Upper lobe of left lung (tissue), 6 donors: Measurements from ENCODE around the gene ATF7. TPM values are rescaled to one million over a fixed set of nuclear protein-coding genes. Genes with fewer than 3 reads are reported as not detected.
A peak's percentile ranks its signal among the peaks of the same experiment; 100 is the strongest.

Experiments used
- ATAC-seq, 2 donors: fragments of 200-7000 bp; cut with Tn5 transposase; one replicate each; pipeline ENCODE4 v1.9.1; 2022; ENCODE audit warnings: mild to moderate bottlenecking in 2 of 2, moderate library complexity in 2 of 2; ENCODE audit not compliant: low FRiP score in 2 of 2
- DNase-seq, 2 donors: peaks; one replicate each; pipeline ENCODE4 v3.0.0-alpha.2; 2019 to 2020
- H3K27ac ChIP-seq, 4 donors: fragments of 200-600 bp; sonication (generic); one replicate each; pipeline ENCODE4 v1.5.1; 2016 to 2019
- H3K27me3 ChIP-seq, 4 donors: fragments of 200-600 bp; sonication (generic); one replicate each; pipeline ENCODE4 v1.5.1; 2017 to 2019
- H3K36me3 ChIP-seq, 4 donors: fragments of 200-600 bp; sonication (generic); one replicate each; pipeline ENCODE4 v1.5.1; 2016 to 2019
- H3K4me1 ChIP-seq, 4 donors: fragments of 200-600 bp; sonication (generic); one replicate each; pipeline ENCODE4 v1.5.1; 2018 to 2019
- H3K4me3 ChIP-seq, 4 donors: fragments of 200-600 bp; sonication (generic); one replicate each; pipeline ENCODE4 v1.5.1; 2017 to 2019; ENCODE audit warnings: mild to moderate bottlenecking in 2 of 4, moderate library complexity in 1 of 4
- H3K9me3 ChIP-seq, 4 donors: fragments of 200-600 bp; sonication (generic); one replicate each; pipeline ENCODE4 v1.5.1; 2018 to 2019
- EP300 ChIP-seq, 4 donors: sonication (generic); formaldehyde crosslinking; IDR thresholded peaks; one replicate each; pipeline ENCODE4 v1.5.1; 2017; ENCODE audit warnings: antibody characterized with exemption in 4 of 4, control low read depth in 2 of 4
- POLR2A ChIP-seq, 4 donors: fragments of 450-650 bp; IDR thresholded peaks; one replicate each; pipeline ENCODE4 v1.5.1; 2016 to 2017; ENCODE audit warnings: antibody characterized with exemption in 4 of 4, mild to moderate bottlenecking in 2 of 4
- POLR2AphosphoS5 ChIP-seq, 2 donors: sonication (generic); formaldehyde crosslinking; IDR thresholded peaks; one replicate each; pipeline ENCODE4 v1.5.1; 2017; ENCODE audit warnings: antibody characterized with exemption in 2 of 2
- WGBS, 2 donors: methylation state at CpG; one replicate each; pipeline ENCODE4 v1.1.5; 2017 to 2018; 5-methylcytosine and 5-hydroxymethylcytosine counted together
- total RNA-seq, 6 donors: library from RNA; depleted of rRNA in 4 of 6; stranded (reverse); fragments of >200 nt in 4 of 6; gene quantifications; one replicate each; pipeline versions ENCODE4 v1.1.0 to v1.2.1, GENCODE V29; 2016 to 2021
- TF ChIP-seq, protein P1 (sequence below), 6 experiments: fragments of 450-650 bp in 4 of 6; fragments of 200-600 bp in 2 of 6; sonication (generic) in 2 of 6; IDR thresholded peaks; one replicate each; pipeline ENCODE4 v1.5.1; 2016 to 2019; ENCODE audit warnings: antibody characterized with exemption in 6 of 6
- donor health status: DM: no; HTN: no; CAD: no; lungs with moderate emphysema.
- donor health status: DM: no; HTN: yes; CAD: no; lungs with severe emphysema.

The ATF7 gene
- total RNA-seq, 6 donors from 2014 or later = 23.4 to 48.9 (median 41.2) TPM

DNA sequence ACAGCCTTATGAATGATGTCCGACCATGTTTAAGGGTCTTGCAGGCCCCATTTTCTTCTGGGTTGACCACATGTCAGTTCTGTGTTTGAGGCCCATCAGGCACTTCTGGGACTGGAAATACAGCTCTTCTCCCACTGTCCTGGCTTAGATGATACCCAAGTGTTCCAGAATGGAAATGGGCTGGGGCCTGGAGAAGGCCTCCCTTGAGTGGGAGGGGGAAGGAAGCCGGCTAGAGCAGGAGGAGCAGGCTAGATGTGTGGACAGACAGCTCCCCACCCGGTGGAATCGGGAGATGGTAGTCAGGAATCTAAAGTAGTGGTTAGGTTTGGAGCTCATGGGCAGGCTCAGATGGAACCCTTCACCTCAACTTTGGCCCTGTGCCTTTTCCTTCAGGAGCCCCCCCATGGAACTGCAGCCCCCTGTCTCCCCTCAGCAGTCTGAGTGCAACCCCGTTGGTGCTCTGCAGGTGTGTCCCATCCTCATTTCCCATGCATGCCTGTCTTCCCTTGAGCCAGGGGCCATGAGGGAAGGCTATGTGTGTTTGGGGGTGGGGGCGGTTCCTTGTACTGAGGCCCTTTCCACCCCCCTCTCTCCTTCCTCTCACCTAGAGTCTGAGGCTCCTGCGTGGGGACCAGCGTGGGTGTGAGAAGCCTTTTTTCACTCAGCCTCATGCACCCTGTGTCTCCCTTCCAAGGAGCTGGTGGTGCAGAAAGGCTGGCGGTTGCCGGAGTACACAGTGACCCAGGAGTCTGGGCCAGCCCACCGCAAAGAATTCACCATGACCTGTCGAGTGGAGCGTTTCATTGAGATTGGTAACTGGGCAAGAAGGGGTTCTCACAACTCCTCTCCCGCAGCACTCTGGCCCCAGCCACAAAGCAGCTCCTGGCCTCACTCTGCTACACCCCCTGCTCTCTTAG lies 121.9 kb downstream of the ATF7 start:
- no peak for ATAC-seq
- Histone ChIP-seq H3K4me1 (peaks cover 32 to 41% (median 34%) of the 10 kb centered on the region in 4 donors), H3K4me3 (no peak overlapping the region), H3K27ac (peak overlapping the region in 3 of 4 donors; percentile 93 to 99 (median 96)), H3K27me3 (no peaks in the 10 kb centered on the region), H3K36me3 (peaks cover 0 to 38% (median 25%) of the 10 kb centered on the region in 4 donors), H3K9me3 (no peaks in the 10 kb centered on the region)
- DNase-seq = no peak
- WGBS, 2 donors = 81 to 91% methylated on average over 14 of the region's 14 CpGs
- TF ChIP-seq, protein P1, sequence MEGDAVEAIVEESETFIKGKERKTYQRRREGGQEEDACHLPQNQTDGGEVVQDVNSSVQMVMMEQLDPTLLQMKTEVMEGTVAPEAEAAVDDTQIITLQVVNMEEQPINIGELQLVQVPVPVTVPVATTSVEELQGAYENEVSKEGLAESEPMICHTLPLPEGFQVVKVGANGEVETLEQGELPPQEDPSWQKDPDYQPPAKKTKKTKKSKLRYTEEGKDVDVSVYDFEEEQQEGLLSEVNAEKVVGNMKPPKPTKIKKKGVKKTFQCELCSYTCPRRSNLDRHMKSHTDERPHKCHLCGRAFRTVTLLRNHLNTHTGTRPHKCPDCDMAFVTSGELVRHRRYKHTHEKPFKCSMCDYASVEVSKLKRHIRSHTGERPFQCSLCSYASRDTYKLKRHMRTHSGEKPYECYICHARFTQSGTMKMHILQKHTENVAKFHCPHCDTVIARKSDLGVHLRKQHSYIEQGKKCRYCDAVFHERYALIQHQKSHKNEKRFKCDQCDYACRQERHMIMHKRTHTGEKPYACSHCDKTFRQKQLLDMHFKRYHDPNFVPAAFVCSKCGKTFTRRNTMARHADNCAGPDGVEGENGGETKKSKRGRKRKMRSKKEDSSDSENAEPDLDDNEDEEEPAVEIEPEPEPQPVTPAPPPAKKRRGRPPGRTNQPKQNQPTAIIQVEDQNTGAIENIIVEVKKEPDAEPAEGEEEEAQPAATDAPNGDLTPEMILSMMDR (IDR thresholded peaks at IDR 0.05) = no peak
- TF ChIP-seq POLR2AphosphoS5 (IDR thresholded peaks at IDR 0.05) (no peak), POLR2A (IDR thresholded peaks at IDR 0.05) (no peak), EP300 (IDR thresholded peaks at IDR 0.05) (no peak)

DNA sequence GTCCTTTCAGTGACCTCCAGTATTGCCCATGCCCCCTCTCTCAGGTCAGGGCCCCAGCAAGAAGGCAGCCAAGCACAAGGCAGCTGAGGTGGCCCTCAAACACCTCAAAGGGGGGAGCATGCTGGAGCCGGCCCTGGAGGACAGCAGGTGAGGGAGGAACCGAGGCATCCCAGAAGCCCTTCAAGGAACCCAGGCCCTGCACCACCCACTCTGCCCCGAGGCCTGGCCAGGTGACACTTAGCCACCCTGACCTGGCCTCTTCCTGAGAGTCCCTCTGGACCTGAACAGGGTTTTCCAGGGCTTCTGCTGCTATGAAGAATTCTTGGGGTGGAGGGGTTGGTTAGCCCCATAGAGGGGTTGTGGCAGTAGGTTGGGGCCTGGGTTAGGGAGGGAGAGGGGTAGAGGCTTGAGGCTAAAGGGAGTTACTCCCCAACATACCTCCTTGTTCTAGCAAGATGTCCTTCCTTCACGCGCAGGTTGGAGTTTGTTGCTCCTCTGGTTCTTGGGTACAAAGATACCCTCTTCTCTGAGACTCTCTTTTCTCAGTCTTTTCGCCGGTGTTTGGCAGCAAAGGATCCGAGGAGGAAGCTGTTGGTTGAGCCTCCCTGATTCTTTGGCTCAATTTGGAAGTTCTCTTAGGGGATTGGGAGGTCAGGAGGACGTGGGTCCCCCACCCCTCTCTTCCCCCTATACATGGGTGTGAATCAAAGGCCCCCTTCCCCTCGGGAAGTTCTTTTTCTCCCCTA lies 123.0 kb downstream of the ATF7 start:
- DNase-seq = peak; percentile 16 to 57
- no peak for ATAC-seq
- TF ChIP-seq POLR2AphosphoS5 (IDR thresholded peaks at IDR 0.05) = no peak
- TF ChIP-seq POLR2A (IDR thresholded peaks at IDR 0.05) = no peak
- TF ChIP-seq, protein P1 (IDR thresholded peaks at IDR 0.05) = no peak
- TF ChIP-seq EP300 (IDR thresholded peaks at IDR 0.05) = no peak
- H3K27ac ChIP-seq = peak overlapping the region; percentile 93 to 99 (median 96)
- H3K36me3 ChIP-seq = peaks cover 0 to 38% (median 25%) of the 10 kb centered on the region in 4 donors
- H3K4me3 ChIP-seq = peak overlapping the region in 1 of 4 donors; percentile 3
- H3K27me3 ChIP-seq = no peaks in the 10 kb centered on the region
- peaks cover 29 to 44% (median 38%) of the 10 kb centered on the region in 4 donors for H3K4me1 ChIP-seq
- no peaks in the 10 kb centered on the region for H3K9me3 ChIP-seq
- 80 to 82% methylated on average over 8 to 10 of the region's 10 CpGs for WGBS, 2 donors

DNA sequence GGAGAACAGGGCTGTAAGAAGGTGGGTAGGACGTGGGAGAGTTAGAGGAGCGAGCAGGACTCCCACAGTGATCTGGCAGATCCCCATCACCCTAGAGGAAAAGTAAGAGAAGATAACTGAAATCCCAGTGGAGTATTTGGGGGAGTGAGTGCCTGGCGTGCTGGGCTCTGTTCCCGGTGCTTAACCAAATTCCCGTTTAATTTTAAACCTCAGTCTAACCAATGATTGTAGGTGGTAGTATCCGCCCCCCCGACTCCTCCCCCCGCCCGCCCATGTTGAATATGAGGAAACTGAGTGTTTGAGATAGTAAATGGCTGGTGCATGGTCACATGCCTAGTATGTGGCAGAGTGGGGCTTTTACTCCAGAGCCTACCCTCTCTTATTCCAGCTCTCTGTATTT lies 123.9 kb downstream of the ATF7 start:
- ATAC-seq = no peak
- no peak for TF ChIP-seq POLR2AphosphoS5 (IDR thresholded peaks at IDR 0.05)
- TF ChIP-seq, protein P1 (IDR thresholded peaks at IDR 0.05) = no peak
- no peak for TF ChIP-seq POLR2A (IDR thresholded peaks at IDR 0.05)
- no peak for TF ChIP-seq EP300 (IDR thresholded peaks at IDR 0.05)
- H3K9me3 ChIP-seq = no peaks in the 10 kb centered on the region
- peaks cover 32 to 46% (median 40%) of the 10 kb centered on the region in 4 donors for H3K4me1 ChIP-seq
- 33 to 54% methylated on average over 9 of the region's 9 CpGs for WGBS, 2 donors
- DNase-seq = peak in 1 of 2 donors; percentile 19
- peak overlapping the region in 2 of 4 donors; percentile 76 to 82 for H3K4me3 ChIP-seq
- no peaks in the 10 kb centered on the region for H3K27me3 ChIP-seq
- H3K27ac ChIP-seq = peak overlapping the region; percentile 93 to 99 (median 96)
- H3K36me3 ChIP-seq = peaks cover 0 to 35% (median 24%) of the 10 kb centered on the region in 4 donors

DNA sequence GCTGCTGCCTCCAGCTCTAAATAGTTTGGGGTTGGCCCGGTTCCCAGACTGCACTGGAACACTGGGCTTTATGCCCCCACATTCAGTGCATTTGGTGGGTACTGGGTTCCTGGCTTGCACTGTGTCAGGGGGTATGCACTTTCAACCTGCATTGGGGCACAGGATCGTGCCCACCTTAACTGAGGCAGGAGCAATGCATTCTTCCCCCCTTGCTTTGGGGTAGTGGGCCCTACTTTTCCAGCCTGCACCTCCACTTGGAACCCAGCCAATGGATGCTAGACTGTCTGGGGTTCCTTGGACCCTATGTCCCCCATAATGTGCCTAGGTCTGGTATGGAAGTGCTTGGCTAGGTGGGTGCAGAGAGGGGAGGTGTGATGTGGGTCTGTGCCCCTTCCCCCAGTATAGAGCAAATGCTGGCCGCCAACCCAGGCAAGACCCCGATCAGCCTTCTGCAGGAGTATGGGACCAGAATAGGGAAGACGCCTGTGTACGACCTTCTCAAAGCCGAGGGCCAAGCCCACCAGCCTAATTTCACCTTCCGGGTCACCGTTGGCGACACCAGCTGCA lies 124.5 kb downstream of the ATF7 start:
- TF ChIP-seq POLR2A (IDR thresholded peaks at IDR 0.05) (no peak), POLR2AphosphoS5 (IDR thresholded peaks at IDR 0.05) (no peak)
- peaks cover 37 to 48% (median 45%) of the 10 kb centered on the region in 4 donors for H3K4me1 ChIP-seq
- H3K4me3 ChIP-seq = peak overlapping the region; percentile 64 to 82 (median 74)
- WGBS, 2 donors = 74 to 86% methylated on average over 8 to 10 of the region's 10 CpGs
- peak in 1 of 2 donors; percentile 19 for DNase-seq
- peaks cover 0 to 28% (median 22%) of the 10 kb centered on the region in 4 donors for H3K36me3 ChIP-seq
- ATAC-seq = no peak
- H3K27me3 ChIP-seq = no peaks in the 10 kb centered on the region
- H3K27ac ChIP-seq = peak overlapping the region; percentile 93 to 99 (median 96)
- H3K9me3 ChIP-seq = no peaks in the 10 kb centered on the region
